A549 (cell line): ENCODE results near the gene HPGD. TPM values are rescaled to one million over a fixed set of nuclear protein-coding genes. Genes with fewer than 3 reads are reported as not detected.

Source experiments
- ATAC-seq, 2 experiments: fragments of 200-7000 bp in 1 of 2; fragments of >200 bp in 1 of 2; cut with Nextera tagmentation in 1 of 2; cut with Tn5 transposase in 1 of 2; 3 replicates each; pipeline versions ENCODE4 v1.8.0 to v1.9.1; 2018 to 2020; ENCODE audit warnings: mild to moderate bottlenecking in 1 of 2, moderate library complexity in 1 of 2
- CTCF ChIA-PET: fragments of 300-600 bp; sonication (Branson Sonifier 250); formaldehyde crosslinking; extraction: SDS; loops from one replicate; lab custom pipeline; 2021; ENCODE audit warnings: antibody characterized with exemption, inconsistent platforms; lab: Yijun Ruan, JAX
- POLR2A ChIA-PET: fragments of 350-600 bp; formaldehyde crosslinking; extraction: SDS; loops from one replicate; lab custom pipeline; 2021; ENCODE audit warnings: antibody characterized with exemption, inconsistent platforms; lab: Yijun Ruan, JAX
- DNase-seq, 2 experiments: peaks; one replicate each; pipeline versions ENCODE4 v3.0.0 to v3.0.0-alpha.2; 2011 to 2016; ENCODE audit warnings: low read depth in 1 of 2, low spot score in 1 of 2
- FAIRE-seq: peaks from 2 replicates; lab custom pipeline; 2011; peaks lifted over from hg19 to GRCh38; lab: Jason Lieb, UNC
- H3K27ac ChIP-seq, 2 experiments: fragments of >200 bp; sonication (Bioruptor Twin); formaldehyde crosslinking; 3 replicates each; pipeline ENCODE4 v1.5.1; 2016 to 2017
- H3K4me1 ChIP-seq: fragments of >200 bp; sonication (Bioruptor Twin); formaldehyde crosslinking; 3 replicates; pipeline ENCODE4 v1.6.1; 2016
- H3K4me2 ChIP-seq: fragments of >200 bp; sonication (Bioruptor Twin); formaldehyde crosslinking; 3 replicates; pipeline ENCODE4 v1.6.1; 2016
- H3K4me3 ChIP-seq: fragments of >200 bp; sonication (Bioruptor Twin); formaldehyde crosslinking; 3 replicates; pipeline ENCODE4 v1.5.1; 2016
- H3K9me3 ChIP-seq: fragments of >200 bp; sonication (Bioruptor Twin); formaldehyde crosslinking; 3 replicates; pipeline ENCODE4 v1.6.1; 2016
- BHLHE40 ChIP-seq: IDR thresholded peaks from 2 replicates; pipeline ENCODE4 v1.6.1; 2012; ENCODE audit warnings: low read depth, low read length, inconsistent platforms
- CHD4 ChIP-seq: fragments of 200-600 bp; sonication (generic); IDR thresholded peaks from 2 replicates; pipeline ENCODE4 v1.6.1; 2016; ENCODE audit warnings: antibody characterized with exemption, mild to moderate bottlenecking, borderline replicate concordance
- EHF ChIP-seq: fragments of 250-450 bp; sonication (Bioruptor Pico); IDR thresholded peaks from 2 replicates; pipeline ENCODE4 v1.5.0; 2020; ENCODE audit warnings: mild to moderate bottlenecking
- EHMT2 ChIP-seq: fragments of 200-600 bp; sonication (generic); IDR thresholded peaks from 2 replicates; pipeline ENCODE4 v1.6.1; 2016; ENCODE audit warnings: antibody characterized with exemption, low read depth, mild to moderate bottlenecking, moderate library complexity
- EP300 ChIP-seq, 2 experiments: fragments of >200 bp; sonication (Bioruptor Twin); formaldehyde crosslinking; IDR thresholded peaks; 2 replicates in 1 of 2; 3 replicates in 1 of 2; pipeline ENCODE4 v1.6.1; 2016 to 2017
- ESRRA ChIP-seq: fragments of 150-350 bp; IDR thresholded peaks from 2 replicates; pipeline ENCODE4 v1.6.1; 2014; ENCODE audit warnings: mild to moderate bottlenecking, low read length, borderline replicate concordance
- FOSL2 ChIP-seq, 2 experiments: fragments of 450-650 bp in 1 of 2; fragments of >200 bp in 1 of 2; sonication (Bioruptor Twin) in 1 of 2; formaldehyde crosslinking; IDR thresholded peaks; 2 replicates each; pipeline versions ENCODE4 v1.5.0 to v1.6.1; 2016 to 2020; ENCODE audit warnings: mild to moderate bottlenecking in 1 of 2, moderate library complexity in 1 of 2
- FOXS1 ChIP-seq: fragments of 250-450 bp; sonication (Bioruptor Pico); IDR thresholded peaks from 2 replicates; pipeline ENCODE4 v1.5.0; 2020; ENCODE audit warnings: mild to moderate bottlenecking, moderate library complexity
- HMGXB4 ChIP-seq: fragments of 250-450 bp; sonication (Bioruptor Pico); IDR thresholded peaks from 2 replicates; pipeline ENCODE4 v1.5.0; 2021; ENCODE audit warnings: mild to moderate bottlenecking, moderate library complexity, borderline replicate concordance
- HOXB13 ChIP-seq: fragments of 250-450 bp; sonication (Bioruptor Pico); IDR thresholded peaks from 2 replicates; pipeline ENCODE4 v1.5.0; 2020; ENCODE audit warnings: low read depth, mild to moderate bottlenecking, moderate library complexity
- HOXB5 ChIP-seq: fragments of 250-450 bp; sonication (Bioruptor Pico); IDR thresholded peaks from 2 replicates; pipeline ENCODE4 v1.5.0; 2020; ENCODE audit warnings: mild to moderate bottlenecking, moderate library complexity
- JUN ChIP-seq, 2 experiments: fragments of >200 bp; sonication (Bioruptor Twin); formaldehyde crosslinking; IDR thresholded peaks; 2 replicates in 1 of 2; 3 replicates in 1 of 2; pipeline ENCODE4 v1.6.1; 2016 to 2017
- JUNB ChIP-seq: fragments of >200 bp; sonication (Bioruptor Twin); formaldehyde crosslinking; IDR thresholded peaks from 2 replicates; pipeline ENCODE4 v1.6.1; 2016
- KDM5A ChIP-seq: fragments of 200-600 bp; sonication (generic); IDR thresholded peaks from 2 replicates; pipeline ENCODE4 v1.6.1; 2016; ENCODE audit warnings: antibody characterized with exemption, mild to moderate bottlenecking
- NFE2L2 ChIP-seq: fragments of 150-350 bp; conservative IDR thresholded peaks from 2 replicates; pipeline ENCODE4 v1.6.1; 2014; ENCODE audit warnings: low read length
- NR3C1 ChIP-seq: fragments of >200 bp; sonication (Bioruptor Twin); formaldehyde crosslinking; IDR thresholded peaks from 3 replicates; pipeline ENCODE4 v1.6.1; 2017
- PBX3 ChIP-seq: IDR thresholded peaks from 2 replicates; pipeline ENCODE4 v1.6.1; 2012
- RNF2 ChIP-seq: fragments of 200-600 bp; sonication (generic); IDR thresholded peaks from 2 replicates; pipeline ENCODE4 v1.6.1; 2016; ENCODE audit warnings: low read depth, mild to moderate bottlenecking, antibody characterized with exemption, moderate library complexity, borderline replicate concordance
- SMC3 ChIP-seq: fragments of >200 bp; sonication (Bioruptor Twin); formaldehyde crosslinking; IDR thresholded peaks from 3 replicates; pipeline ENCODE4 v1.6.1; 2018; ENCODE audit warnings: inconsistent platforms
- SREBF2 ChIP-seq: fragments of 450-650 bp; IDR thresholded peaks from 2 replicates; pipeline ENCODE4 v1.6.1; 2014; ENCODE audit warnings: mild to moderate bottlenecking, moderate library complexity
- TFCP2L1 ChIP-seq: fragments of 250-450 bp; sonication (Bioruptor Pico); IDR thresholded peaks from 2 replicates; pipeline ENCODE4 v1.5.0; 2021; ENCODE audit warnings: mild to moderate bottlenecking
- TP53 ChIP-seq: fragments of 250-450 bp; sonication (Bioruptor Pico); IDR thresholded peaks from 2 replicates; pipeline ENCODE4 v1.5.0; 2021; ENCODE audit warnings: mild to moderate bottlenecking, moderate library complexity
- ZC3H11A ChIP-seq: fragments of 450-650 bp; IDR thresholded peaks from 2 replicates; pipeline ENCODE4 v1.6.1; 2014; ENCODE audit warnings: antibody characterized with exemption, mild to moderate bottlenecking
- WGBS: methylation state at CpG from one replicate; pipeline ENCODE4 v1.1.6; 2017; ENCODE audit errors: missing lambda C conversion rate; 5-methylcytosine and 5-hydroxymethylcytosine counted together
- polyA plus RNA-seq, 4 experiments: library from polyadenylated mRNA; depleted of rRNA in 3 of 4; stranded (reverse); fragments of >200 nt; fragmentation: RNase III in 1 of 4; extraction: RNeasy Plus Mini Kit Qiagen cat#74134 plus additional on column Dnase treatment in 1 of 4; gene quantifications; 2 replicates in 3 of 4; 3 replicates in 1 of 4; pipeline ENCODE4 v1.2.3, GENCODE V29; 2011 to 2017
- TF ChIP-seq, protein P1 (sequence below): fragments of >200 bp; sonication (Bioruptor Twin); formaldehyde crosslinking; IDR thresholded peaks from 2 replicates; pipeline ENCODE4 v1.6.1; 2016
- TF ChIP-seq, protein P2 (sequence below): fragments of >200 bp; sonication (Bioruptor Twin); formaldehyde crosslinking; IDR thresholded peaks from 3 replicates; pipeline ENCODE4 v1.5.1; 2016

HPGD gene
- polyA plus RNA-seq, 2 of the 4 experiments (the other 2 are of a cell fraction) = 114 to 127 TPM

- TF ChIP-seq FOSL2 (IDR thresholded peaks at IDR 0.05) (no peak), FOSL2 (CRISPR knock-in tag; IDR thresholded peaks at IDR 0.05) (no peak), PBX3 (no peak), RNF2 (no peak), EHMT2 (no peak), SMC3 (no peak), EP300 (IDR thresholded peaks at IDR 0.05) (no peak), ESRRA (no peak), HMGXB4 (no peak), ZC3H11A (no peak), HOXB5 (CRISPR knock-in tag) (no peak), HOXB13 (CRISPR knock-in tag) (no peak), CHD4 (no peak), BHLHE40 (no peak)
- TF ChIP-seq, protein P1, sequence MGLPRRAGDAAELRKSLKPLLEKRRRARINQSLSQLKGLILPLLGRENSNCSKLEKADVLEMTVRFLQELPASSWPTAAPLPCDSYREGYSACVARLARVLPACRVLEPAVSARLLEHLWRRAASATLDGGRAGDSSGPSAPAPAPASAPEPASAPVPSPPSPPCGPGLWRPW = no peak
- TF ChIP-seq, protein P2, sequence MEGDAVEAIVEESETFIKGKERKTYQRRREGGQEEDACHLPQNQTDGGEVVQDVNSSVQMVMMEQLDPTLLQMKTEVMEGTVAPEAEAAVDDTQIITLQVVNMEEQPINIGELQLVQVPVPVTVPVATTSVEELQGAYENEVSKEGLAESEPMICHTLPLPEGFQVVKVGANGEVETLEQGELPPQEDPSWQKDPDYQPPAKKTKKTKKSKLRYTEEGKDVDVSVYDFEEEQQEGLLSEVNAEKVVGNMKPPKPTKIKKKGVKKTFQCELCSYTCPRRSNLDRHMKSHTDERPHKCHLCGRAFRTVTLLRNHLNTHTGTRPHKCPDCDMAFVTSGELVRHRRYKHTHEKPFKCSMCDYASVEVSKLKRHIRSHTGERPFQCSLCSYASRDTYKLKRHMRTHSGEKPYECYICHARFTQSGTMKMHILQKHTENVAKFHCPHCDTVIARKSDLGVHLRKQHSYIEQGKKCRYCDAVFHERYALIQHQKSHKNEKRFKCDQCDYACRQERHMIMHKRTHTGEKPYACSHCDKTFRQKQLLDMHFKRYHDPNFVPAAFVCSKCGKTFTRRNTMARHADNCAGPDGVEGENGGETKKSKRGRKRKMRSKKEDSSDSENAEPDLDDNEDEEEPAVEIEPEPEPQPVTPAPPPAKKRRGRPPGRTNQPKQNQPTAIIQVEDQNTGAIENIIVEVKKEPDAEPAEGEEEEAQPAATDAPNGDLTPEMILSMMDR = no peak
- FAIRE-seq (no peak), ATAC-seq (no peak), DNase-seq (no peak)
- Histone ChIP-seq H3K4me2 (peak overlapping the region; percentile 87), H3K4me1 (peaks cover 46% of the 10 kb centered on the region), H3K4me3 (no peak overlapping the region), H3K9me3 (no peaks in the 10 kb centered on the region), H3K27ac (peak overlapping the region; percentile 72 to 88; a peak in 5 of 6 replicates)
- CTCF ChIA-PET = interaction anchor here (1.0 kb wide), 1 partner anchor 11 kb away, joined by 3 read pairs; no protein-coding TSS in a partner anchor
- 48% methylated on average over 1 of the region's 1 CpG for WGBS
- POLR2A ChIA-PET = interaction anchor here (1.6 kb wide), 1 partner anchor 115 kb away, joined by 4 read pairs; no protein-coding TSS in a partner anchor
Measured at GRCh38 chr4:174517502-174518445, 4.5 kb downstream of the HPGD start.

GRCh38 chr4:174516794-174517193 lies 5.5 kb downstream of the HPGD start:
- peaks cover 50% of the 10 kb centered on the region for H3K4me1 ChIP-seq
- no peak overlapping the region for H3K4me3 ChIP-seq
- DNase-seq = no peak
- H3K4me2 ChIP-seq = no peak overlapping the region
- FAIRE-seq = no peak
- no peak overlapping the region for H3K27ac ChIP-seq
- ChIA-PET POLR2A (no interaction called here), CTCF (interaction anchor here (1.0 kb wide), 1 partner anchor 10 kb away, joined by 3 read pairs; no protein-coding TSS in a partner anchor)
- no peak for ATAC-seq
- no peaks in the 10 kb centered on the region for H3K9me3 ChIP-seq
- 79% methylated on average over 1 of the region's 1 CpG for WGBS
- TF ChIP-seq TP53 (no peak), CHD4 (no peak), ESRRA (no peak), TFCP2L1 (CRISPR knock-in tag) (no peak), NR3C1 (no peak), FOXS1 (no peak), EHF (CRISPR knock-in tag) (no peak), NFE2L2 (no peak), SREBF2 (no peak), BHLHE40 (no peak), KDM5A (no peak), JUN (IDR thresholded peaks at IDR 0.05) (no peak), JUNB (no peak)
